Astrocyte (in vitro differentiated cells and primary cell): ENCODE measurements around the gene SECISBP2L. TPM values are rescaled to one million over a fixed set of nuclear protein-coding genes. Genes with fewer than 3 reads are reported as not detected.

ENCODE experiments used
- DNase-seq: peaks from one replicate; pipeline ENCODE4 v3.0.0-alpha.2; 2010; ENCODE audit warnings: low read depth
- FAIRE-seq: peaks from 2 replicates; lab custom pipeline; 2011; peaks lifted over from hg19 to GRCh38; lab: Jason Lieb, UNC
- H2AFZ ChIP-seq: 2 replicates; pipeline ENCODE4 v1.6.0; 2012; ENCODE audit warnings: low read depth, low read length, inconsistent platforms
- H3K27ac ChIP-seq: 2 replicates; pipeline ENCODE4 v1.5.1; 2011; ENCODE audit warnings: low read depth, low read length, inconsistent platforms
- H3K27me3 ChIP-seq: 2 replicates; pipeline ENCODE4 v1.6.0; 2011; ENCODE audit warnings: low read length, inconsistent platforms; ENCODE audit not compliant: insufficient read depth
- H3K36me3 ChIP-seq: 2 replicates; pipeline ENCODE4 v1.5.1; 2011; ENCODE audit warnings: low read length, inconsistent platforms; ENCODE audit not compliant: insufficient read depth
- H3K4me1 ChIP-seq: 2 replicates; pipeline ENCODE4 v1.5.1; 2011; ENCODE audit warnings: low read length, inconsistent platforms; ENCODE audit not compliant: insufficient read depth
- H3K4me2 ChIP-seq: 2 replicates; pipeline ENCODE4 v1.6.0; 2012; ENCODE audit warnings: low read length, inconsistent platforms
- H3K4me3 ChIP-seq: 2 replicates; pipeline ENCODE4 v1.5.1; 2011; ENCODE audit warnings: low read depth, mild to moderate bottlenecking, low read length, inconsistent platforms; ENCODE audit not compliant: insufficient read depth
- H3K79me2 ChIP-seq: 2 replicates; pipeline ENCODE4 v1.6.0; 2012; ENCODE audit warnings: mild to moderate bottlenecking, low read length, inconsistent platforms; ENCODE audit not compliant: insufficient read depth
- H3K9ac ChIP-seq: 2 replicates; pipeline ENCODE4 v1.6.0; 2012; ENCODE audit warnings: mild to moderate bottlenecking, low read length, inconsistent platforms
- H3K9me3 ChIP-seq: 2 replicates; pipeline ENCODE4 v1.5.1; 2012; ENCODE audit warnings: low read depth, mild to moderate bottlenecking, low read length, inconsistent platforms; ENCODE audit not compliant: insufficient read depth
- H4K20me1 ChIP-seq: 2 replicates; pipeline ENCODE4 v1.6.0; 2012; ENCODE audit warnings: low read length, inconsistent platforms; ENCODE audit not compliant: insufficient read depth
- H3K27ac Mint-ChIP-seq: one replicate; pipeline ENCODE4 v1.8.0; 2021; ENCODE audit warnings: mild to moderate bottlenecking, mixed read lengths; ENCODE audit not compliant: unreplicated experiment
- H3K27me3 Mint-ChIP-seq: one replicate; pipeline ENCODE4 v1.8.0; 2021; ENCODE audit warnings: low read depth, mixed read lengths; ENCODE audit not compliant: unreplicated experiment
- H3K36me3 Mint-ChIP-seq: one replicate; pipeline ENCODE4 v1.8.0; 2021; ENCODE audit warnings: low read depth, mixed read lengths; ENCODE audit not compliant: unreplicated experiment
- H3K4me1 Mint-ChIP-seq: one replicate; pipeline ENCODE4 v1.8.0; 2021; ENCODE audit warnings: low read depth, mixed read lengths; ENCODE audit not compliant: unreplicated experiment
- H3K4me3 Mint-ChIP-seq: one replicate; pipeline ENCODE4 v1.8.0; 2021; ENCODE audit warnings: mild to moderate bottlenecking, moderate library complexity, mixed read lengths; ENCODE audit not compliant: unreplicated experiment
- H3K9me3 Mint-ChIP-seq: one replicate; pipeline ENCODE4 v1.8.0; 2021; ENCODE audit warnings: mild to moderate bottlenecking, mixed read lengths; ENCODE audit not compliant: unreplicated experiment
- EZH2 ChIP-seq: IDR thresholded peaks from 2 replicates; pipeline ENCODE4 v1.6.1; 2012; ENCODE audit warnings: mild to moderate bottlenecking, low read length, inconsistent platforms; ENCODE audit not compliant: insufficient read depth
- total RNA-seq: library from RNA; stranded (reverse); gene quantifications from 2 replicates; pipeline ENCODE4 v1.2.1, GENCODE V29; 2021
- TF ChIP-seq, protein P1 (sequence below): IDR thresholded peaks from 2 replicates; pipeline ENCODE4 v1.5.1; 2011; ENCODE audit warnings: low read depth, mild to moderate bottlenecking, inconsistent platforms, low read length, moderate library complexity; ENCODE audit not compliant: insufficient read depth

The SECISBP2L gene
- total RNA-seq, 1 donor from 2014 or later = 52.5 TPM

DNA sequence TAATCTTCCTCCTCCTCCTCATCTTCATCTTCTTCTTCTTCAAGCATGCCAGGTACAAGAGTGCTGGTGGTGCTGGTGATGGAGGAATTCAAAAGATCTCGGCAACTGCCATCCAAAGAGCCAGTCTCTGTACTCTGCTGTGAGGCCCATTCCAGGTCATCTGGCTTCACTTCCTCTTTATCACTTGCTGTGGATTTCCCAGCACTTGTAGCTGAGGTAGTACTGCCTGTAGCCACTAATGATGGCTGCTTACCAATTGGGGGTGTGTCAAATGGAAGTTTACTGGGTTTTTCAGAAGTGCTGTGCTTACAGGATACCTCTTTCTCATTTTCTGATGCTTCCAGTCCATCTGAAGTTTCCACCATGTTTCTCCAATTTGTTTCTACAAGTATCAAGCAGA, 53.7 kb downstream of the SECISBP2L start:
- Mint-ChIP-seq H3K27ac (no peak overlapping the region), H3K36me3 (peaks cover 21% of the 10 kb centered on the region), H3K27me3 (no peaks in the 10 kb centered on the region), H3K9me3 (no peaks in the 10 kb centered on the region), H3K4me3 (no peak overlapping the region), H3K4me1 (peaks cover 16% of the 10 kb centered on the region)
- DNase-seq (no peak), FAIRE-seq (no peak)
- no peaks in the 10 kb centered on the region for H3K4me1 ChIP-seq
- no peak overlapping the region for H3K9ac ChIP-seq
- H3K4me2 ChIP-seq = no peak overlapping the region
- H3K9me3 ChIP-seq = no peaks in the 10 kb centered on the region
- no peak overlapping the region for H2AFZ ChIP-seq
- H3K27ac ChIP-seq = no peak overlapping the region
- TF ChIP-seq, protein P1, sequence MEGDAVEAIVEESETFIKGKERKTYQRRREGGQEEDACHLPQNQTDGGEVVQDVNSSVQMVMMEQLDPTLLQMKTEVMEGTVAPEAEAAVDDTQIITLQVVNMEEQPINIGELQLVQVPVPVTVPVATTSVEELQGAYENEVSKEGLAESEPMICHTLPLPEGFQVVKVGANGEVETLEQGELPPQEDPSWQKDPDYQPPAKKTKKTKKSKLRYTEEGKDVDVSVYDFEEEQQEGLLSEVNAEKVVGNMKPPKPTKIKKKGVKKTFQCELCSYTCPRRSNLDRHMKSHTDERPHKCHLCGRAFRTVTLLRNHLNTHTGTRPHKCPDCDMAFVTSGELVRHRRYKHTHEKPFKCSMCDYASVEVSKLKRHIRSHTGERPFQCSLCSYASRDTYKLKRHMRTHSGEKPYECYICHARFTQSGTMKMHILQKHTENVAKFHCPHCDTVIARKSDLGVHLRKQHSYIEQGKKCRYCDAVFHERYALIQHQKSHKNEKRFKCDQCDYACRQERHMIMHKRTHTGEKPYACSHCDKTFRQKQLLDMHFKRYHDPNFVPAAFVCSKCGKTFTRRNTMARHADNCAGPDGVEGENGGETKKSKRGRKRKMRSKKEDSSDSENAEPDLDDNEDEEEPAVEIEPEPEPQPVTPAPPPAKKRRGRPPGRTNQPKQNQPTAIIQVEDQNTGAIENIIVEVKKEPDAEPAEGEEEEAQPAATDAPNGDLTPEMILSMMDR = no peak
- TF ChIP-seq EZH2 = no peak
- no peaks in the 10 kb centered on the region for H3K79me2 ChIP-seq
- no peaks in the 10 kb centered on the region for H4K20me1 ChIP-seq
- no peak overlapping the region for H3K4me3 ChIP-seq
- no peaks in the 10 kb centered on the region for H3K27me3 ChIP-seq
- H3K36me3 ChIP-seq = peaks cover 35% of the 10 kb centered on the region

DNA sequence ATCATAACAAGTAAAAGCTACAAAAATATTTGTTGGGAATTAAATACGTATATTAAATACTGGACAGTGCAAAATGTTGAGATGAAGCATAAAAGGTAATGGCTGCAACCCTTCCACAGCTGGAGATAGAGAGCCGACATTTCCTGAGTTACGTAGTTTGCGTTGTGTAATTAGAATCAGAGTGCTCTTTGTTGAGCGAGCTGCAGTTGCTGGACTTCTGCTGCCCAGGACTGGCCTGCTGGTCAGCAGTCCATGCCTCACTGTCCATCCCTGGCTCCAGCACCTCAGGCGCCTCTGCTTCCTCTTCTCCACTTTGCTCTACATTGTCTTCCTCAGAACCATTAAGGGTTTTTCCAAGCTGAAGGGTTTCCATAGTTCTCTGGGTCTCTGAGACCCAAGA, 54.1 kb downstream of the SECISBP2L start:
- Histone ChIP-seq H3K4me3 (no peak overlapping the region), H3K27me3 (no peaks in the 10 kb centered on the region), H3K9me3 (no peaks in the 10 kb centered on the region), H4K20me1 (no peaks in the 10 kb centered on the region), H3K79me2 (no peaks in the 10 kb centered on the region), H3K36me3 (peaks cover 35% of the 10 kb centered on the region), H3K4me2 (no peak overlapping the region), H3K9ac (no peak overlapping the region), H3K27ac (no peak overlapping the region), H3K4me1 (no peaks in the 10 kb centered on the region), H2AFZ (no peak overlapping the region)
- no peak for FAIRE-seq
- H3K27me3 Mint-ChIP-seq = no peaks in the 10 kb centered on the region
- peaks cover 16% of the 10 kb centered on the region for H3K4me1 Mint-ChIP-seq
- H3K36me3 Mint-ChIP-seq = peaks cover 17% of the 10 kb centered on the region
- no peak overlapping the region for H3K4me3 Mint-ChIP-seq
- H3K9me3 Mint-ChIP-seq = no peaks in the 10 kb centered on the region
- no peak overlapping the region for H3K27ac Mint-ChIP-seq
- no peak for TF ChIP-seq EZH2
- TF ChIP-seq, protein P1 = no peak
- no peak for DNase-seq

DNA sequence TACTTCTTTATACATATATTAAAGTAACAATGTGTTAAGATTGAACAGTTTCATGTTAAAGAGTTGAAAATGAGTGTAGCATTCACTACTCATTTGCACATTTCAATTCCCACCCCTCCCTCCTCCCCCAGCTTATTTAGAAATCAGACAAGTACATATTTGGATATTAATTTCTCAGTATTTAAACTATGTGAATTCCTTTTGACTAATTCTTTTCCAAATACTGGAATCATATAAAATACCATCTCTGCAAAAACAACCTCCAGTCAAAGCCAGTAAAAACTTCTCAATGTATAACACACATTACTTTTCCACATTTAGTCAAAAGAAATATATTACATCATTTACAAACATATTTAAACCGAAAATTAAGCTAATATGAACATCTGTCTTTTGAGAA, 57.1 kb downstream of the SECISBP2L start:
- FAIRE-seq (no peak), DNase-seq (no peak)
- no peaks in the 10 kb centered on the region for H3K79me2 ChIP-seq
- no peaks in the 10 kb centered on the region for H3K27me3 ChIP-seq
- H3K36me3 Mint-ChIP-seq = peaks cover 15% of the 10 kb centered on the region
- no peaks in the 10 kb centered on the region for H4K20me1 ChIP-seq
- no peak overlapping the region for H3K4me3 Mint-ChIP-seq
- no peaks in the 10 kb centered on the region for H3K27me3 Mint-ChIP-seq
- peaks cover 19% of the 10 kb centered on the region for H3K36me3 ChIP-seq
- no peak overlapping the region for H3K27ac ChIP-seq
- no peaks in the 10 kb centered on the region for H3K9me3 Mint-ChIP-seq
- H3K9ac ChIP-seq = no peak overlapping the region
- no peaks in the 10 kb centered on the region for H3K4me1 ChIP-seq
- no peak overlapping the region for H3K4me3 ChIP-seq
- H3K27ac Mint-ChIP-seq = no peak overlapping the region
- peaks cover 2% of the 10 kb centered on the region for H3K4me1 Mint-ChIP-seq
- no peaks in the 10 kb centered on the region for H3K9me3 ChIP-seq
- no peak overlapping the region for H2AFZ ChIP-seq
- no peak overlapping the region for H3K4me2 ChIP-seq
- TF ChIP-seq EZH2 = no peak
